H1 (cell line): Measurements from ENCODE around the gene GBP4. TPM values are rescaled to one million over a fixed set of nuclear protein-coding genes. Genes with fewer than 3 reads are reported as not detected.

ENCODE experiments used
- CTCF ChIA-PET: fragments of 300-600 bp; sonication (Branson Sonifier 250); formaldehyde crosslinking; loops from one replicate; lab custom pipeline; 2021; ENCODE audit not compliant: partially characterized antibody; lab: Charles Lee
- POLR2A ChIA-PET: fragments of 300-600 bp; sonication (Branson Sonifier 250); formaldehyde crosslinking; loops from one replicate; lab custom pipeline; 2021; ENCODE audit warnings: inconsistent platforms; ENCODE audit not compliant: partially characterized antibody; lab: Charles Lee
- DNase-seq, 2 experiments: peaks; one replicate each; pipeline versions ENCODE4 v3.0.0 to v3.0.0-alpha.2; 2010 to 2022; ENCODE audit warnings: low spot score in 2 of 2, low read depth in 1 of 2, mixed read lengths in 1 of 2
- FAIRE-seq: peaks from 2 replicates; lab custom pipeline; 2011; peaks lifted over from hg19 to GRCh38; lab: Jason Lieb, UNC
- H2AFZ ChIP-seq: 2 replicates; pipeline ENCODE4 v1.8.1; 2012; ENCODE audit warnings: low read length, inconsistent platforms
- H2AK5ac ChIP-seq: 2 replicates; pipeline ENCODE4 v1.6.1; 2013; ENCODE audit warnings: low read depth, low read length
- H2BK120ac ChIP-seq: replicated peaks from 2 replicates; pipeline ENCODE3; 2013; ENCODE audit warnings: low read depth, low read length, inconsistent platforms
- H2BK12ac ChIP-seq: 2 replicates; pipeline ENCODE4 v1.6.1; 2013; ENCODE audit warnings: low read depth, low read length
- H2BK15ac ChIP-seq: 2 replicates; pipeline ENCODE4 v1.6.1; 2013; ENCODE audit warnings: low read length
- H2BK20ac ChIP-seq: 2 replicates; pipeline ENCODE4 v1.6.1; 2013; ENCODE audit warnings: low read length
- H2BK5ac ChIP-seq: 2 replicates; pipeline ENCODE4 v1.6.1; 2013; ENCODE audit warnings: low read depth, low read length
- H3K14ac ChIP-seq: 2 replicates; pipeline ENCODE4 v1.6.1; 2013; ENCODE audit warnings: inconsistent platforms; ENCODE audit not compliant: insufficient read length
- H3K18ac ChIP-seq: 2 replicates; pipeline ENCODE4 v1.6.1; 2013; ENCODE audit warnings: low read length; ENCODE audit errors: extremely low read depth
- H3K23ac ChIP-seq: 2 replicates; pipeline ENCODE4 v1.6.1; 2013; ENCODE audit warnings: inconsistent platforms; ENCODE audit not compliant: insufficient read length
- H3K23me2 ChIP-seq: 2 replicates; pipeline ENCODE4 v1.6.1; 2013; ENCODE audit warnings: low read depth, low read length
- H3K27ac ChIP-seq: 2 replicates; pipeline ENCODE4 v1.6.1; 2011; ENCODE audit warnings: low read depth, low read length, inconsistent platforms
- H3K27me3 ChIP-seq, 4 experiments: replicated peaks in 1 of 4; 1 replicate in 1 of 4; 2 replicates in 3 of 4; pipeline versions ENCODE4 v1.6.1 to v1.8.1; 2011 to 2013; ENCODE audit warnings: low read length in 3 of 4, mild to moderate bottlenecking in 3 of 4, inconsistent platforms in 2 of 4, mixed read lengths in 2 of 4, moderate library complexity in 1 of 4; ENCODE audit not compliant: control insufficient read depth in 3 of 4, insufficient read depth in 3 of 4; ENCODE audit errors: extremely low read depth in 1 of 4
- H3K36me3 ChIP-seq, 4 experiments: 2 replicates each; pipeline versions ENCODE4 v1.6.1 to v1.8.1; 2011 to 2013; ENCODE audit warnings: mild to moderate bottlenecking in 4 of 4, low read length in 3 of 4, moderate library complexity in 2 of 4, control low read depth in 1 of 4, inconsistent platforms in 1 of 4; ENCODE audit not compliant: insufficient read depth in 4 of 4, control insufficient read depth in 2 of 4
- H3K4ac ChIP-seq: replicated peaks from 2 replicates; pipeline ENCODE3; 2013; ENCODE audit warnings: low read length, low read depth, mixed read lengths, inconsistent platforms; ENCODE audit not compliant: insufficient read length
- H3K4me1 ChIP-seq, 4 experiments: replicated peaks in 1 of 4; 1 replicate in 1 of 4; 2 replicates in 3 of 4; pipeline versions ENCODE4 v1.6.1 to v1.8.1; 2011 to 2013; ENCODE audit warnings: low read length in 3 of 4, inconsistent platforms in 2 of 4, mixed read lengths in 1 of 4; ENCODE audit not compliant: insufficient read depth in 4 of 4, control insufficient read depth in 3 of 4
- H3K4me2 ChIP-seq, 2 experiments: 2 replicates each; pipeline versions ENCODE4 v1.6.1 to v1.8.1; 2011 to 2013; ENCODE audit warnings: low read depth in 2 of 2, low read length in 2 of 2, control low read depth in 1 of 2, inconsistent platforms in 1 of 2, mild to moderate bottlenecking in 1 of 2; ENCODE audit not compliant: insufficient read depth in 1 of 2
- H3K4me3 ChIP-seq, 4 experiments: fragments of 200-600, 300-600 bp in 1 of 4; sonication (generic), shearing (Covaris generic), sonication (Bioruptor Twin) in 1 of 4; 2 replicates each; pipeline versions ENCODE4 v1.5.1 to v1.8.1; 2011 to 2016; ENCODE audit warnings: low read length in 4 of 4, low read depth in 3 of 4, control low read depth in 2 of 4, inconsistent platforms in 2 of 4, mild to moderate bottlenecking in 2 of 4, mixed read lengths in 1 of 4, moderate library complexity in 1 of 4; ENCODE audit not compliant: insufficient read depth in 2 of 4; ENCODE audit errors: extremely low read depth in 1 of 4
- H3K56ac ChIP-seq: replicated peaks from 2 replicates; pipeline ENCODE3; 2013; ENCODE audit warnings: low read depth, mild to moderate bottlenecking, mixed read lengths, low read length, inconsistent platforms; ENCODE audit not compliant: insufficient read length
- H3K79me1 ChIP-seq: 2 replicates; pipeline ENCODE4 v1.6.1; 2013; ENCODE audit warnings: low read depth, low read length, control low read depth
- H3K79me2 ChIP-seq, 2 experiments: 2 replicates each; pipeline versions ENCODE4 v1.6.1 to v1.8.1; 2012 to 2013; ENCODE audit warnings: low read length in 2 of 2, mild to moderate bottlenecking in 2 of 2, inconsistent platforms in 1 of 2; ENCODE audit not compliant: insufficient read depth in 2 of 2, control insufficient read depth in 1 of 2
- H3K9ac ChIP-seq, 4 experiments: replicated peaks in 1 of 4; 1 replicate in 1 of 4; 2 replicates in 3 of 4; pipeline versions ENCODE4 v1.6.1 to v1.8.1; 2011 to 2013; ENCODE audit warnings: low read depth in 3 of 4, low read length in 3 of 4, control low read depth in 2 of 4, mild to moderate bottlenecking in 2 of 4, moderate library complexity in 2 of 4, inconsistent platforms in 1 of 4; ENCODE audit errors: extremely low read depth in 1 of 4
- H3K9me3 ChIP-seq, 2 experiments: 2 replicates each; pipeline versions ENCODE4 v1.6.1 to v1.8.1; 2012 to 2013; ENCODE audit warnings: mild to moderate bottlenecking in 2 of 2, moderate library complexity in 2 of 2, control low read depth in 1 of 2, inconsistent platforms in 1 of 2, low read depth in 1 of 2, low read length in 1 of 2, mixed read lengths in 1 of 2; ENCODE audit not compliant: insufficient read depth in 2 of 2
- H4K20me1 ChIP-seq, 2 experiments: replicated peaks in 1 of 2; 2 replicates each; pipeline versions ENCODE3 to v1.8.1; 2011 to 2013; ENCODE audit warnings: inconsistent platforms in 2 of 2, low read length in 2 of 2, mild to moderate bottlenecking in 1 of 2; ENCODE audit not compliant: insufficient read depth in 2 of 2, control insufficient read depth in 1 of 2
- H4K5ac ChIP-seq: 2 replicates; pipeline ENCODE4 v1.6.1; 2013; ENCODE audit warnings: low read length, low read depth, mixed read lengths, inconsistent platforms; ENCODE audit not compliant: insufficient read length
- H4K8ac ChIP-seq: 2 replicates; pipeline ENCODE4 v1.8.0; 2013; ENCODE audit warnings: mild to moderate bottlenecking, moderate library complexity, low read length, inconsistent platforms; ENCODE audit not compliant: insufficient read depth; ENCODE audit errors: extremely low read depth
- H4K91ac ChIP-seq: replicated peaks from 2 replicates; pipeline ENCODE3; 2013; ENCODE audit warnings: low read length, mixed read lengths, inconsistent platforms; ENCODE audit not compliant: insufficient read length
- CBX8 ChIP-seq: fragments of 300-800, 300-1000 bp; sonication (generic); IDR thresholded peaks from 2 replicates; pipeline ENCODE4 v1.7.1; 2016; ENCODE audit warnings: low read depth, low read length, borderline replicate concordance
- CTBP2 ChIP-seq: IDR thresholded peaks from 2 replicates; pipeline ENCODE4 v1.7.0; 2011; ENCODE audit warnings: borderline replicate concordance, mild to moderate bottlenecking, moderate library complexity, mixed read lengths, low read length; ENCODE audit not compliant: insufficient read depth, insufficient read length
- HDAC6 ChIP-seq: IDR thresholded peaks from one replicate; pipeline ENCODE4 v1.7.1; 2012; ENCODE audit warnings: low read depth, mild to moderate bottlenecking, inconsistent platforms, low read length, moderate library complexity
- SP1 ChIP-seq: IDR thresholded peaks from 2 replicates; pipeline ENCODE4 v1.6.1; 2011; ENCODE audit warnings: low read depth, low read length
- SP2 ChIP-seq: IDR thresholded peaks from 2 replicates; pipeline ENCODE4 v1.6.1; 2012; ENCODE audit warnings: mild to moderate bottlenecking, low read length, inconsistent platforms
- SP4 ChIP-seq: IDR thresholded peaks from 2 replicates; pipeline ENCODE4 v1.6.1; 2012; ENCODE audit warnings: low read length, inconsistent platforms
- WGBS, 2 experiments: shearing (Covaris generic) in 1 of 2; methylation state at CpG; one replicate each; pipeline versions ENCODE4 v1.1.6 to v1.1.7; 2013 to 2015; ENCODE audit warnings: low lambda C conversion rate in 2 of 2, mixed read lengths in 2 of 2, inconsistent platforms in 1 of 2, low coverage in 1 of 2, missing lambda C conversion rate in 1 of 2; ENCODE audit not compliant: insufficient replicate concordance in 2 of 2, insufficient coverage in 1 of 2, insufficient read length in 1 of 2; ENCODE audit errors: extremely low coverage in 1 of 2, missing lambda C conversion rate in 1 of 2; 5-methylcytosine and 5-hydroxymethylcytosine counted together
- polyA plus RNA-seq, 7 experiments: library from polyadenylated mRNA; depleted of rRNA in 3 of 7; stranded (reverse) in 5 of 7; unstranded in 2 of 7; fragments of >200 nt in 5 of 7; fragments of 200-250 nt in 2 of 7; gene quantifications; 1 replicate in 5 of 7; 2 replicates in 1 of 7; 4 replicates in 1 of 7; pipeline versions ENCODE4 v1.2.1 to v1.2.3, GENCODE V29; 2011 to 2013; ENCODE audit warnings: missing spikeins in 2 of 7, mixed read lengths in 2 of 7
- total RNA-seq: library from RNA; stranded (reverse); fragmentation: NEBNext Ultra II Directional; extraction: Animal tissue kit (Norgen Biotek cat#: 25700); gene quantifications from 2 replicates; pipeline ENCODE4 v1.2.1, GENCODE V29; 2021
- TF ChIP-seq, protein P1 (sequence below), 3 experiments: IDR thresholded peaks; 1 replicate in 2 of 3; 2 replicates in 1 of 3; pipeline versions ENCODE4 v1.5.1 to v1.6.1; 2011; ENCODE audit warnings: low read length in 3 of 3, mild to moderate bottlenecking in 3 of 3, inconsistent platforms in 2 of 3, low read depth in 1 of 3, moderate library complexity in 1 of 3; ENCODE audit not compliant: insufficient read depth in 1 of 3; ENCODE audit errors: control extremely low read depth in 1 of 3
- TF ChIP-seq, protein P2 (sequence below): IDR thresholded peaks from 2 replicates; pipeline ENCODE4 v1.6.1; 2011; ENCODE audit warnings: low read length, improper control_type of control experiment
- TF ChIP-seq, protein P3 (sequence below): IDR thresholded peaks from 2 replicates; pipeline ENCODE4 v1.6.1; 2012; ENCODE audit warnings: low read length, inconsistent platforms

Gene GBP4
- total and polyA plus RNA-seq, 2 of the 8 experiments (the other 6 are each of a cell fraction or from before 2014, with no cell fraction given) = 0.02 TPM; not detected in 1

DNA sequence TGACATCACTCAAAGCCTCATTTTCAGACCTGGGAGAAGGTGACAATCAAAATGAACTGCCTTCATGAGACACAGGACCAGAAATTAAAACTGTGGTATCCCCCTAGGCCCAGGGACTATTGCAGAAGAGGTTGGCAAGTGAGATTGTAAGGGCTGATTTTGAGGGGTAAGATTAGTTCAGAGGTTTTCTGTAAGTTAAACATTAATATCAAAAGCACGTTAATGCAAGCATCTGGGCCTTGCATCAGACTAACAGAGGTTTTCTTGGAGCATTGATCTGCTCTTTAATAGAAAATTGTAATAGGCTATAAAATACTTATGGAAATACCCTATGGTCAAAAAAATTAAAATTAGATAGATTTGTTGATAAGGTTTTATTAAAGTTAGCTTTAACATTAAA, 14.6 kb upstream of the GBP4 start:
- Histone ChIP-seq H3K27ac (no peak overlapping the region), H3K4me2 (no peak overlapping the region), H3K56ac (no peak overlapping the region), H2AFZ (no peak overlapping the region), H3K79me2 (no peaks in the 10 kb centered on the region), H2BK5ac (no peak overlapping the region), H3K79me1 (no peaks in the 10 kb centered on the region), H3K14ac (no peak overlapping the region), H4K8ac (no peak overlapping the region), H2BK20ac (no peak overlapping the region), H2BK12ac (no peak overlapping the region), H2BK15ac (no peak overlapping the region), H4K20me1 (no peaks in the 10 kb centered on the region), H4K91ac (no peak overlapping the region), H2AK5ac (no peak overlapping the region), H2BK120ac (no peak overlapping the region), H3K4ac (no peak overlapping the region), H3K4me1 (no peaks in the 10 kb centered on the region), H3K9ac (no peak overlapping the region), H3K4me3 (no peak overlapping the region), H4K5ac (no peak overlapping the region), H3K23me2 (no peaks in the 10 kb centered on the region), H3K23ac (no peak overlapping the region), H3K18ac (no peak overlapping the region), H3K27me3 (no peaks in the 10 kb centered on the region), H3K9me3 (peaks cover 27 to 29% of the 10 kb centered on the region in 2 experiments), H3K36me3 (no peaks in the 10 kb centered on the region; a peak in 1 of 8 replicates)
- CTCF ChIA-PET = interaction anchor here (0.9 kb wide), 1 partner anchor 213 kb away, joined by 3 read pairs; no protein-coding TSS in a partner anchor
- FAIRE-seq = no peak
- WGBS, 2 experiments = 90% methylated on average over 1 of the region's 1 CpG; no CpG with 5 or more reads in 1 of the 2 experiments
- POLR2A ChIA-PET = no interaction called here
- DNase-seq = no peak
- TF ChIP-seq SP2 = no peak
- TF ChIP-seq, protein P1, sequence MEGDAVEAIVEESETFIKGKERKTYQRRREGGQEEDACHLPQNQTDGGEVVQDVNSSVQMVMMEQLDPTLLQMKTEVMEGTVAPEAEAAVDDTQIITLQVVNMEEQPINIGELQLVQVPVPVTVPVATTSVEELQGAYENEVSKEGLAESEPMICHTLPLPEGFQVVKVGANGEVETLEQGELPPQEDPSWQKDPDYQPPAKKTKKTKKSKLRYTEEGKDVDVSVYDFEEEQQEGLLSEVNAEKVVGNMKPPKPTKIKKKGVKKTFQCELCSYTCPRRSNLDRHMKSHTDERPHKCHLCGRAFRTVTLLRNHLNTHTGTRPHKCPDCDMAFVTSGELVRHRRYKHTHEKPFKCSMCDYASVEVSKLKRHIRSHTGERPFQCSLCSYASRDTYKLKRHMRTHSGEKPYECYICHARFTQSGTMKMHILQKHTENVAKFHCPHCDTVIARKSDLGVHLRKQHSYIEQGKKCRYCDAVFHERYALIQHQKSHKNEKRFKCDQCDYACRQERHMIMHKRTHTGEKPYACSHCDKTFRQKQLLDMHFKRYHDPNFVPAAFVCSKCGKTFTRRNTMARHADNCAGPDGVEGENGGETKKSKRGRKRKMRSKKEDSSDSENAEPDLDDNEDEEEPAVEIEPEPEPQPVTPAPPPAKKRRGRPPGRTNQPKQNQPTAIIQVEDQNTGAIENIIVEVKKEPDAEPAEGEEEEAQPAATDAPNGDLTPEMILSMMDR (IDR thresholded peaks at IDR 0.05; ENCODE audit: control extremely low read depth in 1 of 3, insufficient read depth in 1 of 3, low read depth in 1 of 3, low read length in 3 of 3) = no peak
- TF ChIP-seq SP4 = no peak
- TF ChIP-seq SP1 = no peak
- no peak for TF ChIP-seq CTBP2
- TF ChIP-seq, protein P2, sequence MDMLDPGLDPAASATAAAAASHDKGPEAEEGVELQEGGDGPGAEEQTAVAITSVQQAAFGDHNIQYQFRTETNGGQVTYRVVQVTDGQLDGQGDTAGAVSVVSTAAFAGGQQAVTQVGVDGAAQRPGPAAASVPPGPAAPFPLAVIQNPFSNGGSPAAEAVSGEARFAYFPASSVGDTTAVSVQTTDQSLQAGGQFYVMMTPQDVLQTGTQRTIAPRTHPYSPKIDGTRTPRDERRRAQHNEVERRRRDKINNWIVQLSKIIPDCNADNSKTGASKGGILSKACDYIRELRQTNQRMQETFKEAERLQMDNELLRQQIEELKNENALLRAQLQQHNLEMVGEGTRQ = no peak
- no peak for TF ChIP-seq HDAC6
- no peak for TF ChIP-seq CBX8
- TF ChIP-seq, protein P3, sequence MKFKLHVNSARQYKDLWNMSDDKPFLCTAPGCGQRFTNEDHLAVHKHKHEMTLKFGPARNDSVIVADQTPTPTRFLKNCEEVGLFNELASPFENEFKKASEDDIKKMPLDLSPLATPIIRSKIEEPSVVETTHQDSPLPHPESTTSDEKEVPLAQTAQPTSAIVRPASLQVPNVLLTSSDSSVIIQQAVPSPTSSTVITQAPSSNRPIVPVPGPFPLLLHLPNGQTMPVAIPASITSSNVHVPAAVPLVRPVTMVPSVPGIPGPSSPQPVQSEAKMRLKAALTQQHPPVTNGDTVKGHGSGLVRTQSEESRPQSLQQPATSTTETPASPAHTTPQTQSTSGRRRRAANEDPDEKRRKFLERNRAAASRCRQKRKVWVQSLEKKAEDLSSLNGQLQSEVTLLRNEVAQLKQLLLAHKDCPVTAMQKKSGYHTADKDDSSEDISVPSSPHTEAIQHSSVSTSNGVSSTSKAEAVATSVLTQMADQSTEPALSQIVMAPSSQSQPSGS = no peak
